Measurements from ENCODE around the gene DHH.
"Not testable (repeated sequence)": the region's sequence is repeated elsewhere in the genome, so short reads cannot be mapped to it uniquely, and the experiment has no call there.

The DHH gene

DNA sequence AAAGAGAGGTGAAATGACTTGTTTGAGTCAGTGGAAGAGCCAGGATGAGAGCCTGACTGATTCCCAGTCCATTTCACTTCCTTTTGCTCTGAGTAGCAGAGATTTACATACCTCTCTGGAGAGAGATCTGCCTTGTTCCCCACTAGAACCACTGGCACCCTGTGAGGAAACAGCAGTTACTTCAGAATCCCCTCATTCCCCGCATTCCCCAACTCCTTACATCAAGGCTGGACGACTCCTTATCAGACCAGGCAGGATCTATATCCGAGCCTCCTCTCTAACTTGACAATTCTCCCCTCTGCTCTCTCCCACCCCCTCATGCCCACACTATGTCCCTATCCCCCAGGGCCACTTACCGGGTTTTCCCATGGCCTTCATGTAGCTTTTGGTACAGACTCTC lies 28.5 kb downstream of the DHH start:
- Mint-ChIP-seq H3K36me3 (ENCODE audit: low read depth) (peaks cover 22% of the 10 kb centered on the region), H3K9me3 (no peaks in the 10 kb centered on the region), H3K4me3 (no peak overlapping the region), H3K27me3 (no peaks in the 10 kb centered on the region), H3K4me1 (ENCODE audit: low read depth) (peaks cover 24% of the 10 kb centered on the region), H3K27ac (no peak overlapping the region)

DNA sequence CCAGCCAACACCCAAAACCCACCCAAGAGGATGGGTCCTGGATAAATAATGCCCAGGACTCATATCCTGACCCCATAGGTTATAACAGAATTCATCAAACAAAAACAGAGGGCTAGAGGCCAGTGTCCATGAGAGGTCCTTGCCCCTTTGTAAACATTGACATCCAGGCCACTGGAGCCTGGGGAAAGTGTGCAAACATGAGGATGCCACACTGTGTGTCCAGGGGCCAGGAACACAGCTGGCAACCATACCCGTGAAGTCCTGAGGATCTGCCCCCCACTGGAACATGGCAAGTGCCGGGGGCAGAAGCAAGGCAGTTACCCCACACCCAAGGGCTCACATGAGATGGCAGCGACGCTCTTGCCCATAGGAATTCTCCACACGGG lies 29.8 kb downstream of the DHH start:
- Mint-ChIP-seq H3K4me1 (ENCODE audit: low read depth) (peaks cover 19% of the 10 kb centered on the region), H3K27ac (no peak overlapping the region), H3K27me3 (no peaks in the 10 kb centered on the region), H3K4me3 (no peak overlapping the region), H3K9me3 (no peaks in the 10 kb centered on the region), H3K36me3 (ENCODE audit: low read depth) (peaks cover 23% of the 10 kb centered on the region)

GRCh38 chr12:49061916-49062315 lies 32.7 kb downstream of the DHH start:
- peaks cover 23% of the 10 kb centered on the region for H3K36me3 Mint-ChIP-seq (ENCODE audit: low read depth)
- H3K9me3 Mint-ChIP-seq, H3K27me3 Mint-ChIP-seq, H3K27ac Mint-ChIP-seq: not testable (repeated sequence)
- H3K4me1 Mint-ChIP-seq (ENCODE audit: low read depth): peaks cover 25% of the 10 kb centered on the region
- peak overlapping the region; percentile 97 for H3K4me3 Mint-ChIP-seq

- Mint-ChIP-seq H3K27ac (peak overlapping the region; percentile 96), H3K4me1 (ENCODE audit: low read depth) (peaks cover 32% of the 10 kb centered on the region), H3K27me3 (no peaks in the 10 kb centered on the region), H3K4me3 (peak overlapping the region; percentile 97), H3K36me3 (ENCODE audit: low read depth) (peaks cover 16% of the 10 kb centered on the region), H3K9me3 (no peaks in the 10 kb centered on the region)
Measured at GRCh38 chr12:49061157-49061650, 33.4 kb downstream of the DHH start.

GRCh38 chr12:49060237-49061156 lies 34.1 kb downstream of the DHH start, which contains the start of gene KMT2D:
KMT2D (minus strand) TSS chr12:49060794; CDS start chr12:49055324, 5,470 bp downstream.
- Mint-ChIP-seq H3K27me3 (no peaks in the 10 kb centered on the region), H3K27ac (peak within 1 kb of the TSS; percentile 96), H3K4me1 (ENCODE audit: low read depth) (peaks cover 39% of the 10 kb centered on the region), H3K9me3 (no peaks in the 10 kb centered on the region), H3K36me3 (ENCODE audit: low read depth) (peaks cover 18% of the 10 kb centered on the region), H3K4me3 (peak within 1 kb of the TSS; percentile 97)

GRCh38 chr12:49059299-49060171 lies 35.1 kb downstream of the DHH start:
- Mint-ChIP-seq H3K9me3 (no peaks in the 10 kb centered on the region), H3K27me3 (no peaks in the 10 kb centered on the region), H3K4me3 (peak overlapping the region; percentile 91), H3K27ac (peak overlapping the region; percentile 86), H3K36me3 (ENCODE audit: low read depth) (peaks cover 24% of the 10 kb centered on the region), H3K4me1 (ENCODE audit: low read depth) (peaks cover 47% of the 10 kb centered on the region)

DNA sequence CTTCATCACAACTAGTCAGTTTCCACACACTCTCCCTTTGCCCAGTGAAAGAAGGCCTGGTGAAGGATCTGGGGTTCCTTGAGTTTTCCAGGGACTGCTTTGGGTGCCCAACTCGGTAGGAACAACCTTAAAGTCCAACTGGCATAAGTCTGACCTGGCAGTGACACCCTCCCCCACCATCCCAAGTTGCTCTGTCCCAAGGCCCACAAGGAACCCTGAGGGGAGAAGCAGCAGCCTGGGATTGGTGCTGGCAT lies 35.6 kb downstream of the DHH start:
- Mint-ChIP-seq H3K9me3 (no peaks in the 10 kb centered on the region), H3K27ac (peak overlapping the region; percentile 86), H3K27me3 (no peaks in the 10 kb centered on the region), H3K36me3 (ENCODE audit: low read depth) (peaks cover 24% of the 10 kb centered on the region), H3K4me3 (peak overlapping the region; percentile 91), H3K4me1 (ENCODE audit: low read depth) (peaks cover 47% of the 10 kb centered on the region)

GRCh38 chr12:49058366-49059044 lies 36.1 kb downstream of the DHH start:
- H3K4me1 Mint-ChIP-seq (ENCODE audit: low read depth): peaks cover 47% of the 10 kb centered on the region
- H3K36me3 Mint-ChIP-seq (ENCODE audit: low read depth): peaks cover 28% of the 10 kb centered on the region
- peak overlapping the region; percentile 86 for H3K27ac Mint-ChIP-seq
- no peaks in the 10 kb centered on the region for H3K27me3 Mint-ChIP-seq
- H3K4me3 Mint-ChIP-seq: peak overlapping the region; percentile 91
- H3K9me3 Mint-ChIP-seq: no peaks in the 10 kb centered on the region

- H3K4me1 Mint-ChIP-seq (ENCODE audit: low read depth): peaks cover 47% of the 10 kb centered on the region
- peak overlapping the region; percentile 91 for H3K4me3 Mint-ChIP-seq
- H3K9me3 Mint-ChIP-seq: no peaks in the 10 kb centered on the region
- peak overlapping the region; percentile 65 for H3K27ac Mint-ChIP-seq
- no peaks in the 10 kb centered on the region for H3K27me3 Mint-ChIP-seq
- peaks cover 34% of the 10 kb centered on the region for H3K36me3 Mint-ChIP-seq (ENCODE audit: low read depth)
Measured at GRCh38 chr12:49057888-49058287, 36.7 kb downstream of the DHH start.

GRCh38 chr12:49055978-49056754 lies 38.4 kb downstream of the DHH start:
- Mint-ChIP-seq H3K27ac (peak overlapping the region; percentile 93), H3K36me3 (ENCODE audit: low read depth) (peaks cover 43% of the 10 kb centered on the region), H3K9me3 (no peaks in the 10 kb centered on the region), H3K27me3 (no peaks in the 10 kb centered on the region), H3K4me3 (peak overlapping the region; percentile 91), H3K4me1 (ENCODE audit: low read depth) (peaks cover 41% of the 10 kb centered on the region)

DNA sequence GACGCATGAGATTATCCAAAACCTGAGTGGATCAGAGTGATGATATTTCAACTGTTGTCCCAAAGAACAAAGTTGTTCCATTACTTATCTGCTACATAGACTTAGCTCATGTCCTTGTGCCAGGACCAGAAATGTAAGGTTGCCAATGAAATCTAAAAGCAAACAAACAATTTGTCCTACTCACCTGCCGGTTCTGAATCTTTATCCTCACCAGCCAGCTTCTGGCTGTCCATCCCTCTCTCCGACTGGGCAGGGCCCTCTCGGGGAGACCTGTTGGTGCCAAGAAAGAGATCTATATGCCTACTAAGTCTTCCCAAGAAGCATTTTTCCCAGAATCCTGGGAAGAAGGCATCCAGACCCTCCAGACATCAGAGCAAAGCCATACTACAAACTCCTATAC lies 39.5 kb downstream of the DHH start:
- Mint-ChIP-seq H3K36me3 (ENCODE audit: low read depth) (peaks cover 48% of the 10 kb centered on the region), H3K27ac (no peak overlapping the region), H3K4me1 (ENCODE audit: low read depth) (peaks cover 39% of the 10 kb centered on the region), H3K27me3 (no peaks in the 10 kb centered on the region), H3K9me3 (no peaks in the 10 kb centered on the region), H3K4me3 (no peak overlapping the region)

DNA sequence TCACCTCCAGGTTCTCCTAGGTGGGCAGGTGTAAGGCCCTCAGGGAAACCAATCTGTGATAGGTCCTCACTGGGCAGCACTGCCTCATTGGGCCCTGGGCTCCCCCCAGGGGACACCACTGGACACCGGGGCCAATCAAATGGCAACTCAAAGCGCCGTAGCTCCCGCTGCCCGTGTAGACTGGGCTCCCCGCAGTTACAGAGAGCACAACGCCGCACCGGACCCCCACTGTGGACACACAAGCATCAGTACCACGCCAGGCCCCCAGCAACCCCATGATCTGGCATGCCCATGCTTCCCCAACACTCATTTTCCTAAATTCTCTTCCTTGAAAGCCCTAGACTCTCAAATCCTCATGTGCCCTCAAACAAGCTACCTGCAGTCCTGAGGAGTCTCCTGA lies 40.1 kb downstream of the DHH start:
- no peak overlapping the region for H3K27ac Mint-ChIP-seq
- H3K4me1 Mint-ChIP-seq (ENCODE audit: low read depth): peaks cover 39% of the 10 kb centered on the region
- H3K27me3 Mint-ChIP-seq: no peaks in the 10 kb centered on the region
- no peaks in the 10 kb centered on the region for H3K9me3 Mint-ChIP-seq
- no peak overlapping the region for H3K4me3 Mint-ChIP-seq
- peaks cover 48% of the 10 kb centered on the region for H3K36me3 Mint-ChIP-seq (ENCODE audit: low read depth)

DNA sequence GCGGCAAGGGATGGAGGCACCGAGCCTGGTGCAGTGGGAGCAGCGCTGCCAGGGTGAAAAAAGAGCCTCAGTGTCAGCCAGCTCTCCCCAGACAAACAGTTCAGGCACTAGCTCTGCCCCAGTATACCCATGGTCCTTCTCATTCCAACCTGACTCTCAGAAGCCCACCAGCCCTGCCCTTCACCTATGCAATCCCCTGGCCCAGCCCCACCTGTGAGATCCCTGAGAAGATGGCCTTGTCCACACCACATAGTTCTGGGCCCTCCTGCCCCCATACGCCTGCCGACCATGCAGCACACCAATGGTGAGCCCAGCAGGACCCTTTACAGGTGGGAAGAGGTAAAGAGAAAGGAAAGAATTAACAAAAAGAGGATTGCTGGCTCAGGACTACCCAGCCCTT lies 40.5 kb downstream of the DHH start:
- Mint-ChIP-seq H3K36me3 (ENCODE audit: low read depth) (peaks cover 49% of the 10 kb centered on the region), H3K9me3 (no peaks in the 10 kb centered on the region), H3K4me1 (ENCODE audit: low read depth) (peaks cover 39% of the 10 kb centered on the region), H3K4me3 (no peak overlapping the region), H3K27ac (no peak overlapping the region), H3K27me3 (no peaks in the 10 kb centered on the region)

Measured in stimulated activated naive CD8-positive, alpha-beta T cell treated with anti-CD3 and anti-CD28 coated beads, Interleukin-15, Interleukin-2, amounts not matched to agents 100 ng/mL and 50 ng/mL, for 24 hours (primary cell).